Psoas muscle (tissue), 8 donors: Measurements from ENCODE around the gene GRID1. TPM values are rescaled to one million over a fixed set of nuclear protein-coding genes. Genes with fewer than 3 reads are reported as not detected.

ENCODE experiments used
- ATAC-seq, 4 donors: fragments of 200-7000 bp; cut with Tn5 transposase; one replicate each; pipeline ENCODE4 v1.9.1; 2020; ENCODE audit warnings: moderate library complexity in 3 of 4, mild to moderate bottlenecking in 2 of 4
- DNase-seq, 2 donors: peaks; one replicate each; pipeline ENCODE4 v3.0.0-alpha.2; 2020
- H3K27ac ChIP-seq: fragments of 200-600 bp; one replicate; pipeline ENCODE4 v1.8.0; 2022
- H3K27me3 ChIP-seq, 3 donors: fragments of 200-600 bp in 1 of 3; one replicate each; pipeline versions ENCODE4 v1.6.1 to v1.8.0; 2013 to 2022; ENCODE audit warnings: low read length in 2 of 3, mild to moderate bottlenecking in 2 of 3, moderate library complexity in 1 of 3; ENCODE audit not compliant: insufficient read depth in 3 of 3
- H3K36me3 ChIP-seq, 2 donors: fragments of 200-600 bp in 1 of 2; one replicate each; pipeline versions ENCODE4 v1.6.1 to v1.8.0; 2013 to 2022; ENCODE audit warnings: low read depth in 1 of 2, mild to moderate bottlenecking in 1 of 2, moderate library complexity in 1 of 2; ENCODE audit not compliant: insufficient read depth in 1 of 2
- H3K4me1 ChIP-seq: fragments of 200-600 bp; one replicate; pipeline ENCODE4 v1.8.0; 2022
- H3K4me3 ChIP-seq: fragments of 200-600 bp; one replicate; pipeline ENCODE4 v1.8.0; 2022; ENCODE audit warnings: mild to moderate bottlenecking
- H3K9me3 ChIP-seq: fragments of 200-600 bp; one replicate; pipeline ENCODE4 v1.8.0; 2022
- WGBS, 3 donors: extraction: QIAGEN DNeasy Blood & Tissue Kit; methylation state at CpG; one replicate each; pipeline versions ENCODE4 v1.1.6 to v1.1.7; 2013; 5-methylcytosine and 5-hydroxymethylcytosine counted together
- intact Hi-C, 2 donors: fragments of 100-400 bp; cut with DNase I; formaldehyde crosslinking; loops; one replicate each; pipeline versions ENCODE4 v1.11.0 to v1.14.2; 2022
- polyA plus RNA-seq, 3 donors: library from polyadenylated mRNA; stranded (reverse); fragments of 200-250 nt; gene quantifications; one replicate each; pipeline ENCODE4 v1.2.3, GENCODE V29; 2013
- total RNA-seq, 4 donors: library from RNA; stranded (reverse); fragmentation: NEBNext Ultra II Directional in 2 of 4; extraction: Animal tissue kit (Norgen Biotek cat#: 25700) in 2 of 4; gene quantifications; one replicate each; pipeline versions ENCODE4 v1.2.1 to v1.2.4, GENCODE V29; 2021 to 2023
- TF ChIP-seq, protein P1 (sequence below): fragments of 200-600 bp; IDR thresholded peaks from one replicate; pipeline ENCODE4 v1.8.0; 2022; ENCODE audit warnings: antibody characterized with exemption
- donor health status: healthy with polysubstance abuse.
- donor health status: DM: no; HTN: no; CAD: no; lungs with moderate emphysema.
- donor health status: Bipolar disorder and iron deficiency.
- donor health status: healthy.
- donor health status: DM: yes; HTN: yes; CAD: no.
- donor health status: DM: no; HTN: no; CAD: no.
- donor health status: DM: no; HTN: no; CAD: no.
- donor health status: DM: yes; HTN: yes; CAD: no.

GRID1 gene
- total and polyA plus RNA-seq, 7 donors, result 0.17 to 0.56 (median 0.24) TPM

DNA sequence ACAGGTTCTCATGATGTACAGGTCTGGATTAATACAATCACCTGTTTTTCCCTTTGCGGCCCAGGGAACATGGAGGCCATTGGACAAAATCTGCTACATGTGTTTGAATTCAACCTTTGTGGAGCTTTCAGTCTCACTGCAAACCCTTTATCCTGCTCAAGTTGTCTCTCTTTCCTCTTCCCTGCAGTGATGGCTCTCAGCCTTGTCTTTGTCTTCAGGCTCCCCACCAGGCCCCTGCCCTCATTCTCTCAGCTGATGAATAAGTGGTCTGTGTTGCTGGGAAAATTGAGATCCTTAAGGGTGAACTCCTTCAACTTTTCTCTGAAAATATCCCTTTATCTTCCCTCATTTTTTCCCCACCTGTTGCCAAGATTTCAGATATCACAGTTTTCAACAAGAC, 791.2 kb downstream of the GRID1 start:
- H3K27me3 ChIP-seq, result peaks cover 0 to 2% (median 0%) of the 10 kb centered on the region in 3 donors
- no peak overlapping the region for H3K27ac ChIP-seq
- TF ChIP-seq, protein P1, sequence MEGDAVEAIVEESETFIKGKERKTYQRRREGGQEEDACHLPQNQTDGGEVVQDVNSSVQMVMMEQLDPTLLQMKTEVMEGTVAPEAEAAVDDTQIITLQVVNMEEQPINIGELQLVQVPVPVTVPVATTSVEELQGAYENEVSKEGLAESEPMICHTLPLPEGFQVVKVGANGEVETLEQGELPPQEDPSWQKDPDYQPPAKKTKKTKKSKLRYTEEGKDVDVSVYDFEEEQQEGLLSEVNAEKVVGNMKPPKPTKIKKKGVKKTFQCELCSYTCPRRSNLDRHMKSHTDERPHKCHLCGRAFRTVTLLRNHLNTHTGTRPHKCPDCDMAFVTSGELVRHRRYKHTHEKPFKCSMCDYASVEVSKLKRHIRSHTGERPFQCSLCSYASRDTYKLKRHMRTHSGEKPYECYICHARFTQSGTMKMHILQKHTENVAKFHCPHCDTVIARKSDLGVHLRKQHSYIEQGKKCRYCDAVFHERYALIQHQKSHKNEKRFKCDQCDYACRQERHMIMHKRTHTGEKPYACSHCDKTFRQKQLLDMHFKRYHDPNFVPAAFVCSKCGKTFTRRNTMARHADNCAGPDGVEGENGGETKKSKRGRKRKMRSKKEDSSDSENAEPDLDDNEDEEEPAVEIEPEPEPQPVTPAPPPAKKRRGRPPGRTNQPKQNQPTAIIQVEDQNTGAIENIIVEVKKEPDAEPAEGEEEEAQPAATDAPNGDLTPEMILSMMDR, result no peak
- DNase-seq (no peak), ATAC-seq (no peak)
- no peaks in the 10 kb centered on the region for H3K9me3 ChIP-seq
- H3K4me1 ChIP-seq, result no peaks in the 10 kb centered on the region
- intact Hi-C loops, result no loop called here
- H3K4me3 ChIP-seq, result no peak overlapping the region
- H3K36me3 ChIP-seq, result no peaks in the 10 kb centered on the region
- 95 to 100% (median 95%) methylated on average over 1 of the region's 1 CpG for WGBS, 3 donors

DNA sequence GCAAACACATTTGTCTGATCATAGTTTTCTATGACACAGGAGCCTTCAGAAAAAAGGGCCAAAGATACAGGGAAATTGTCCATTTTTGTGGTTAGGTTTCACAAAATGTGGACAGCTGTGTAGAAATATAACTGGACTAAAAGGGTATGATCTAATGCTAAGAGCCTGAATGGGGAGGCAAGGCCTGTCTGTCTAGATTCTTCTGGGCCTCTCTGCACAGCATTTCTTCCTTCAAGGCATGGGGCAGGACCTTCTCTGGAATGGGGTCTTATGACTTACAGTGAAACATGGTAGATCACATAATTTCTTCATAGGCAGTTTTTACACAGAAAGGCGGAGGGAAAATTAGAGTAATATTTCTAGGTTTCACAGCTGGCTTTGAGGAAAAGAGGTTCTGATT, 795.7 kb downstream of the GRID1 start:
- Histone ChIP-seq H3K9me3 (no peaks in the 10 kb centered on the region), H3K4me1 (no peaks in the 10 kb centered on the region), H3K27ac (no peak overlapping the region), H3K36me3 (no peaks in the 10 kb centered on the region), H3K4me3 (no peak overlapping the region), H3K27me3 (no peaks in the 10 kb centered on the region)
- intact Hi-C loops, result no loop called here
- TF ChIP-seq, protein P1, result no peak
- DNase-seq (no peak), ATAC-seq (no peak)
- WGBS, 3 donors, result 90 to 96% (median 92%) methylated on average over 1 of the region's 1 CpG

DNA sequence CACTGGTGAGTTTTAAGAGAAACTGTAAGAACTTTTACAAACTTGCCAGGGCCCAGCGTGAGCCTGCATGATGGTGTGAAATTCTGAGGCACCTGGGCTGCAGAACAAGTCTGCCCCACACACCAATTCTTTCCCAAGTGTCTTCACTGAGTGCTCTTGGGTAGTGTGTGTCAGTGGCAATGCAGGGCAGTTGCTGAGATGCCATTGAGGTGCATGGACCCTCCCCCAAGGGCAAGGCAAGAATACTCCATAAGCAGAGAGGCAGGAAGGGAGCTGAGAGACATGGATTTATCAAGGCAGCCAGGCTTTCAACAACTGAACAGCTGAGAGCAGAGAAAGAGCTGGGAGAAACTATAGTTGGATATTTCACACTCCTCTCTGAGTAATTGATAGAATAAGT, 801.2 kb downstream of the GRID1 start:
- DNase-seq, result no peak
- 21 to 43% (median 22%) methylated on average over 1 of the region's 1 CpG for WGBS, 3 donors
- ATAC-seq, result no peak
- Histone ChIP-seq H3K27me3 (peaks cover 0 to 3% (median 0%) of the 10 kb centered on the region in 3 donors), H3K27ac (no peak overlapping the region), H3K36me3 (no peaks in the 10 kb centered on the region), H3K4me1 (no peaks in the 10 kb centered on the region), H3K9me3 (no peaks in the 10 kb centered on the region), H3K4me3 (no peak overlapping the region)
- intact Hi-C loops, result no loop called here
- TF ChIP-seq, protein P1, result no peak

DNA sequence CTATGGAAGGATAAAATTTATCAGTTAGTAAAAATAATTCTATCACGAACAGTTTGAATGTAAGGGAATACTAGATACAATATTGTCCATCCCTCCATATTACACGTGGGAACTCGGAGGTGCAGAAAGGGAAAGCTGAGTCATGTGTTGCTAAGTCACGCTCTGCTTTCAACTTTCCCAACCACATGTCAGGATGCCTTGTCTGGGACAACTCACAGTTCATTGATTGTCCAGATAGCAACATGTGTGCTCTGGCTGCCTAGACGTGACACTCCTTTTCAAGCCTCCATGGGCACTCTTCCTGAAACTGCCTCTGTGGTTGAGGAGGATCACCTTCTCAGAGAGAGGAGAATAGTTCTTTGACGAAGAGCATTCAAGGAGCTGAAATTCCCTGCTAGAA, 808.1 kb downstream of the GRID1 start:
- Histone ChIP-seq H3K27me3 (peaks cover 0 to 3% (median 3%) of the 10 kb centered on the region in 3 donors), H3K9me3 (no peaks in the 10 kb centered on the region), H3K4me1 (no peaks in the 10 kb centered on the region), H3K4me3 (no peak overlapping the region), H3K27ac (no peak overlapping the region), H3K36me3 (no peaks in the 10 kb centered on the region)
- WGBS, 3 donors, result 64 to 68% (median 67%) methylated on average over 6 of the region's 6 CpGs
- intact Hi-C loops, result no loop called here
- DNase-seq (no peak), ATAC-seq (peak in 1 of 4 donors; percentile 60)
- TF ChIP-seq, protein P1, result no peak

DNA sequence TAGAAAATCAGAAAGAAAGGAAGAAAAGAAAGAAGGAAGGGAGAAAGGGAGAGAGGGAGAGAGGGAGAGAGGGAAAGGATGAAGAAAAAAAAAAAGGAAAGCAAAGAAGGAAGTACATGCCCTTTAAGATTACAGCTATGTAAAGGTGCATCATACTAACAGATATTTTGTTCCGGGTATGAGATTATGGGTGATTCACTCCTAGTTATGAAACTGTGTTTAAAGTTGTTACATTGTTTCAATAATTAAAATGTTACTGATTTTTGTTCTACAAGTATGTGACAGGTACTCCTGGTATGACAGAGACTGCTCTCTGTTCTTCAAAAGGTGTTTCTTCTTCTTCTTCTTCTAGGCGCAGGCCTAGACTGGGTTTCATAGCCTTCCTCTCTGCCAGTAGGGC, 808.9 kb downstream of the GRID1 start:
- WGBS, 3 donors, result 92 to 95% (median 92%) methylated on average over 2 of the region's 2 CpGs
- Histone ChIP-seq H3K27ac (no peak overlapping the region), H3K27me3 (peaks cover 0 to 3% (median 1%) of the 10 kb centered on the region in 3 donors), H3K4me1 (no peaks in the 10 kb centered on the region), H3K4me3 (no peak overlapping the region), H3K9me3 (no peaks in the 10 kb centered on the region), H3K36me3 (no peaks in the 10 kb centered on the region)
- no peak for ATAC-seq
- intact Hi-C loops, result no loop called here
- TF ChIP-seq, protein P1, result no peak
- no peak for DNase-seq
